Measurements from ENCODE around the gene RNF215. TPM values are rescaled to one million over a fixed set of nuclear protein-coding genes. Genes with fewer than 3 reads are reported as not detected.

Gene RNF215
- total RNA-seq, 1 donor from 2014 or later, result 8.6 TPM

DNA sequence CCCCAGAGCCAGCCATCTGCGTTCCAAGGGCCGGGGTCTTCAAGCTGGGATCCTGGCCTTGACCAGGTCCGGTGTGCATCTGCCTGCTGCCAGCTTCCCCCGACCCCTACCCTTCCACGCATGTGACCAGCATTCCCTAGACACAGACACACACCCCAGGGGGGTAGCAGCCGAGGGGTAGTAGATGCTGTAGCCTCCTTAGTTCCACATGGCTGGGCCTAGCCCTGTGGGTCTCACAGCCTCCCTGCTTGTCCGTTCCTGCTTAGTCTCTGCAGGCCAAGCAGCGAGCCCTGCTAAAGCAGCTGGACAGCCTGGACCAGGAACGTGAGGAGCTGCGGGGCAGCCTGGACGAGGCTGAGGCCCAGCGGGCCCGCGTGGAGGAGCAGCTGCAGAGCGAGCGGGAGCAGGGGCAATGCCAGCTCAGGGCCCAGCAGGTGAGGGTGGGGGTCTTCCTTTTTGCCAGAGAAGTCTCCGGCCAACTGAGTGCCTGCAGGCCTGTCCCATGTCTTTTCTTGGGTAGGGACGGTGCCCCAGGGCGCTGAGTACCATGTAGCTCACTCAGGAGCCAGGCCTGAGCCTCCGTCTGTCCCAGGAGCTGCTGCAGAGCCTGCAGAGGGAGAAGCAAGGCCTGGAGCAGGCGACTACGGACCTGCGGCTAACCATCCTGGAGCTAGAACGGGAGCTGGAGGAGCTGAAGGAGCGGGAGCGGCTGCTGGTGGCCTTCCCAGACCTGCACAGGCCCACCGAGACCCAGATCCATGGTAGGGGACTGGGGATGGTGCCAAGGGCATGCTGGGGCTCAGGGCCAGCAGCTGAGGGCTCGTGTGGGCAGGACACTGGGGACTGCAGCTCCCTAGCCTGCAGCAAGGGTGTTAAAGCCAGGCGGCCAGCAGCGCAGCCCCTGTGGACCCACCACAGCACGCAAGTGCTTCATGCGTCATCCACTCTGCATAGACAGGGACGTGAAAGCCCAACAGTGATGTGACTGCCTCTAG lies 13.6 kb downstream of the RNF215 start:
- Mint-ChIP-seq H3K27ac (no peak overlapping the region), H3K9me3 (no peaks in the 10 kb centered on the region), H3K4me3 (no peak overlapping the region), H3K27me3 (no peaks in the 10 kb centered on the region), H3K36me3 (ENCODE audit: low read depth) (peaks cover 1% of the 10 kb centered on the region), H3K4me1 (no peaks in the 10 kb centered on the region)
- ChIA-PET CTCF (no interaction called here), POLR2A (no interaction called here)
- ATAC-seq (ENCODE audit: low read depth) (no peak), DNase-seq (no peak)
- intact Hi-C loops (cut with micrococcal nuclease), result no loop called here
- TF ChIP-seq, protein P1, sequence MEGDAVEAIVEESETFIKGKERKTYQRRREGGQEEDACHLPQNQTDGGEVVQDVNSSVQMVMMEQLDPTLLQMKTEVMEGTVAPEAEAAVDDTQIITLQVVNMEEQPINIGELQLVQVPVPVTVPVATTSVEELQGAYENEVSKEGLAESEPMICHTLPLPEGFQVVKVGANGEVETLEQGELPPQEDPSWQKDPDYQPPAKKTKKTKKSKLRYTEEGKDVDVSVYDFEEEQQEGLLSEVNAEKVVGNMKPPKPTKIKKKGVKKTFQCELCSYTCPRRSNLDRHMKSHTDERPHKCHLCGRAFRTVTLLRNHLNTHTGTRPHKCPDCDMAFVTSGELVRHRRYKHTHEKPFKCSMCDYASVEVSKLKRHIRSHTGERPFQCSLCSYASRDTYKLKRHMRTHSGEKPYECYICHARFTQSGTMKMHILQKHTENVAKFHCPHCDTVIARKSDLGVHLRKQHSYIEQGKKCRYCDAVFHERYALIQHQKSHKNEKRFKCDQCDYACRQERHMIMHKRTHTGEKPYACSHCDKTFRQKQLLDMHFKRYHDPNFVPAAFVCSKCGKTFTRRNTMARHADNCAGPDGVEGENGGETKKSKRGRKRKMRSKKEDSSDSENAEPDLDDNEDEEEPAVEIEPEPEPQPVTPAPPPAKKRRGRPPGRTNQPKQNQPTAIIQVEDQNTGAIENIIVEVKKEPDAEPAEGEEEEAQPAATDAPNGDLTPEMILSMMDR (IDR thresholded peaks at IDR 0.05), result no peak

DNA sequence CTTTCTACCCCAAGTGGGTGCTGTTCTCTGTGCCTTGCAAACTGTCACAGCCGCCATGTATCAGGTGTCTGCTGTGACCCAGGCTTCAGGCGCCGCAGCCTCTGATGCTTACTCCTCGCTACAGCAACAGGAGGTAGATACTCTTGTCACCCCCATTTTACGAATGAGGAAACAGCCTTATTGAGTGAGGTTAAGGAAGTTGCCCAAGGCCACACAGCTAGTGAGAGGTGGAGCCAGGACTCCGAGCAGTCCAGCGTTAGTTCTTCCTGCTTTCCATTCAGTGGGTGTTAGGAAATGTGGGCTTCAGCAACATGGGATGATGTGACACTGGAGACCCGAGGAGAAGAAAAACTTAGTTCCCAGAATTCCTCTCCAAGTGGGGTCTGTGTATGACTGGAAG lies 14.3 kb downstream of the RNF215 start:
- ATAC-seq (ENCODE audit: low read depth) (no peak), DNase-seq (no peak)
- Mint-ChIP-seq H3K4me1 (no peaks in the 10 kb centered on the region), H3K27ac (no peak overlapping the region), H3K4me3 (no peak overlapping the region), H3K36me3 (ENCODE audit: low read depth) (peaks cover 1% of the 10 kb centered on the region), H3K27me3 (no peaks in the 10 kb centered on the region), H3K9me3 (no peaks in the 10 kb centered on the region)
- intact Hi-C loops (cut with micrococcal nuclease), result no loop called here
- ChIA-PET CTCF (no interaction called here), POLR2A (no interaction called here)
- TF ChIP-seq, protein P1 (IDR thresholded peaks at IDR 0.05), result no peak

DNA sequence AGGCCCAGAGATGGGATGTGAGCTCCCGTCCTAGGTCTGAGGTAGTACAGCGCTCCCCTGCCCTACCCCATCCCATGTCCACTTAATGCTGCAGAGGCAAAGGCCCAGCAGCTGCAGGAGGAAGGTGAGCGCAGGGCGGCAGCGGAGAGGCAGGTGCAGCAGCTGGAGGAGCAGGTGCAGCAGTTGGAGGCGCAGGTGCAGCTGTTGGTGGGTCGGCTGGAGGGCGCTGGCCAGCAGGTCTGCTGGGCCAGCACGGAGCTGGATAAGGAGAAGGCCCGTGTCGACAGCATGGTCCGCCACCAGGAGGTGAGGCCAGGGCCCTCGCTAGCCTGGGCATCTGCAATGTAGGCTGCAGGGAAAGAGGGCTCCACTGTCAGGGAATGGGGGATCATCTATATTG lies 15.2 kb downstream of the RNF215 start:
- TF ChIP-seq, protein P1 (IDR thresholded peaks at IDR 0.05), result no peak
- H3K4me1 Mint-ChIP-seq, result no peaks in the 10 kb centered on the region
- DNase-seq (no peak), ATAC-seq (ENCODE audit: low read depth) (no peak)
- no peak overlapping the region for H3K27ac Mint-ChIP-seq
- CTCF ChIA-PET, result interaction anchor here (1.1 kb wide), 1 partner anchor 84 kb away, joined by 3 read pairs; no protein-coding TSS in a partner anchor
- POLR2A ChIA-PET, result no interaction called here
- H3K4me3 Mint-ChIP-seq, result no peak overlapping the region
- intact Hi-C loops (cut with micrococcal nuclease), result no loop called here
- H3K27me3 Mint-ChIP-seq, result no peaks in the 10 kb centered on the region
- no peaks in the 10 kb centered on the region for H3K9me3 Mint-ChIP-seq
- H3K36me3 Mint-ChIP-seq (ENCODE audit: low read depth), result peaks cover 1% of the 10 kb centered on the region

- intact Hi-C loops (cut with micrococcal nuclease), result no loop called here
- CTCF ChIA-PET, result interaction anchor here (1.1 kb wide), 1 partner anchor 84 kb away, joined by 3 read pairs; no protein-coding TSS in a partner anchor
- TF ChIP-seq, protein P1 (IDR thresholded peaks at IDR 0.05), result no peak
- H3K27ac Mint-ChIP-seq, result no peak overlapping the region
- POLR2A ChIA-PET, result no interaction called here
- no peaks in the 10 kb centered on the region for H3K27me3 Mint-ChIP-seq
- ATAC-seq (ENCODE audit: low read depth) (no peak), DNase-seq (no peak)
- H3K36me3 Mint-ChIP-seq (ENCODE audit: low read depth), result peaks cover 1% of the 10 kb centered on the region
- no peaks in the 10 kb centered on the region for H3K9me3 Mint-ChIP-seq
- H3K4me3 Mint-ChIP-seq, result no peak overlapping the region
- H3K4me1 Mint-ChIP-seq, result no peaks in the 10 kb centered on the region
Observed at GRCh38 chr22:30371321-30371720, 15.9 kb downstream of the RNF215 start.

GRCh38 chr22:30370641-30371230 lies 16.5 kb downstream of the RNF215 start:
- CTCF ChIA-PET, result no interaction called here
- DNase-seq, result no peak
- Mint-ChIP-seq H3K27ac (no peak overlapping the region), H3K4me1 (no peaks in the 10 kb centered on the region), H3K27me3 (no peaks in the 10 kb centered on the region), H3K36me3 (ENCODE audit: low read depth) (peaks cover 1% of the 10 kb centered on the region), H3K4me3 (no peak overlapping the region), H3K9me3 (no peaks in the 10 kb centered on the region)
- ATAC-seq (ENCODE audit: low read depth), result no peak
- POLR2A ChIA-PET, result no interaction called here
- intact Hi-C loops (cut with micrococcal nuclease), result no loop called here
- TF ChIP-seq, protein P1 (IDR thresholded peaks at IDR 0.05), result no peak
